ENCODE measurements around the gene ART5. TPM values are rescaled to one million over a fixed set of nuclear protein-coding genes. Genes with fewer than 3 reads are reported as not detected.
"Not testable (repeated sequence)": the region's sequence is repeated elsewhere in the genome, so short reads cannot be mapped to it uniquely, and the experiment has no call there.

Gene ART5
- total and polyA plus RNA-seq, 11 donors, result 0.44 to 3.4 (median 1.2) TPM

GRCh38 chr11:3609416-3610265 lies 32.2 kb downstream of the ART5 start:
- intact Hi-C loops (cut with DNase I), result no loop called here
- no peaks in the 10 kb centered on the region for H3K27me3 ChIP-seq
- no peak for ATAC-seq
- H3K4me1 ChIP-seq, result peaks cover 0 to 12% (median 0%) of the 10 kb centered on the region in 12 donors
- no peaks in the 10 kb centered on the region for H3K36me3 ChIP-seq
- H3K9me3 ChIP-seq, result peaks cover 0 to 9% (median 0%) of the 10 kb centered on the region in 12 donors
- WGBS, 4 donors, result 54 to 66% (median 59%) methylated on average over 7 of the region's 7 CpGs
- no peak overlapping the region for H3K4me3 ChIP-seq
- DNase-seq, result no peak
- peak; percentile 66 to 95 (median 82) for TF ChIP-seq CTCF (IDR thresholded peaks at IDR 0.05)
- no peak for TF ChIP-seq POLR2A (IDR thresholded peaks at IDR 0.05)
- H3K27ac ChIP-seq, result no peak overlapping the region

GRCh38 chr11:3605771-3606203 lies 36.0 kb downstream of the ART5 start:
- ATAC-seq (peak; percentile 32 to 85 (median 62)), DNase-seq (no peak)
- intact Hi-C loops (cut with DNase I), result no loop called here
- TF ChIP-seq POLR2A (IDR thresholded peaks at IDR 0.05), result no peak
- no peak for TF ChIP-seq CTCF (IDR thresholded peaks at IDR 0.05)
- no peaks in the 10 kb centered on the region for H3K27me3 ChIP-seq
- H3K36me3 ChIP-seq, result no peaks in the 10 kb centered on the region
- H3K4me1 ChIP-seq, result no peaks in the 10 kb centered on the region
- H3K27ac ChIP-seq, result peak overlapping the region in 3 of 12 donors; percentile 34 to 39 (median 35)
- H3K9me3 ChIP-seq, result no peaks in the 10 kb centered on the region
- 39 to 69% (median 54%) methylated on average over 5 of the region's 5 CpGs for WGBS, 4 donors
- no peak overlapping the region for H3K4me3 ChIP-seq

GRCh38 chr11:3605283-3605662 lies 36.5 kb downstream of the ART5 start:
- Histone ChIP-seq H3K27me3 (no peaks in the 10 kb centered on the region), H3K9me3 (no peaks in the 10 kb centered on the region), H3K4me1 (no peaks in the 10 kb centered on the region), H3K4me3 (no peak overlapping the region), H3K36me3 (no peaks in the 10 kb centered on the region), H3K27ac (peak overlapping the region in 3 of 12 donors; percentile 34 to 39 (median 35))
- ATAC-seq (no peak), DNase-seq (no peak)
- intact Hi-C loops (cut with DNase I), result no loop called here
- WGBS, 4 donors, result 88 to 95% (median 93%) methylated on average over 3 of the region's 3 CpGs
- TF ChIP-seq POLR2A (IDR thresholded peaks at IDR 0.05) (no peak), CTCF (IDR thresholded peaks at IDR 0.05) (no peak)

GRCh38 chr11:3604167-3604566 lies 37.6 kb downstream of the ART5 start:
- ATAC-seq (peak in 2 of 4 donors; percentile 20 to 34), DNase-seq (no peak)
- WGBS, 4 donors, result 6 to 26% (median 19%) methylated on average over 3 of the region's 3 CpGs

GRCh38 chr11:3600201-3600600 lies 41.6 kb downstream of the ART5 start:
- ATAC-seq, H3K9me3 ChIP-seq: not testable (repeated sequence)
- 67 to 72% (median 70%) methylated on average over 10 of the region's 10 CpGs for WGBS, 4 donors

More at GRCh38 chr11:3604167-3604566, 37.6 kb downstream of the ART5 start:
- Histone ChIP-seq H3K36me3 (no peaks in the 10 kb centered on the region), H3K27me3 (no peaks in the 10 kb centered on the region), H3K4me3 (no peak overlapping the region), H3K27ac (no peak overlapping the region), H3K9me3 (no peaks in the 10 kb centered on the region), H3K4me1 (no peaks in the 10 kb centered on the region)
- no peak for TF ChIP-seq POLR2A (IDR thresholded peaks at IDR 0.05)
- intact Hi-C loops (cut with DNase I), result no loop called here

GRCh38 chr11:3597743-3598142 lies 44.0 kb downstream of the ART5 start:
- H3K4me1 ChIP-seq; DNase-seq; H3K4me3 ChIP-seq; H3K36me3 ChIP-seq; H3K9me3 ChIP-seq; ATAC-seq; H3K27ac ChIP-seq; H3K27me3 ChIP-seq; intact Hi-C loops (cut with DNase I): not testable (repeated sequence)
- 90 to 93% (median 92%) methylated on average over 15 of the region's 15 CpGs for WGBS, 4 donors

More at GRCh38 chr11:3600201-3600600, 41.6 kb downstream of the ART5 start:
- H3K4me1 ChIP-seq; H3K27ac ChIP-seq; DNase-seq; H3K36me3 ChIP-seq; intact Hi-C loops (cut with DNase I); H3K4me3 ChIP-seq; H3K27me3 ChIP-seq: not testable (repeated sequence)

GRCh38 chr11:3591326-3591725 lies 50.5 kb downstream of the ART5 start:
- H3K4me3 ChIP-seq; H3K4me1 ChIP-seq; H3K9me3 ChIP-seq; DNase-seq; ATAC-seq; H3K27ac ChIP-seq; H3K36me3 ChIP-seq; intact Hi-C loops (cut with DNase I); H3K27me3 ChIP-seq: not testable (repeated sequence)
- WGBS, 4 donors, result 94 to 96% (median 95%) methylated on average over 24 of the region's 24 CpGs

GRCh38 chr11:3590193-3590592 lies 51.6 kb downstream of the ART5 start:
- H3K9me3 ChIP-seq; H3K27me3 ChIP-seq; DNase-seq; H3K4me3 ChIP-seq; H3K4me1 ChIP-seq; intact Hi-C loops (cut with DNase I); H3K36me3 ChIP-seq; H3K27ac ChIP-seq; ATAC-seq: not testable (repeated sequence)
- WGBS, 4 donors, result 43 to 69% (median 59%) methylated on average over 2 of the region's 2 CpGs

Data from heart left ventricle (tissue), 16 donors.